ENCODE data around the gene IRAK1. TPM values are rescaled to one million over a fixed set of nuclear protein-coding genes. Genes with fewer than 3 reads are reported as not detected.

IRAK1 gene
- polyA plus RNA-seq, 1 donor from 2014 or later: 6.8 TPM

- Histone ChIP-seq H3K9me3 (ENCODE audit: low read length) (no peaks in the 10 kb centered on the region), H3K79me2 (replicated peaks; ENCODE audit: insufficient read depth, low read length) (peaks cover 33% of the 10 kb centered on the region), H3K27ac (ENCODE audit: low read length) (peak overlapping the region; percentile 98), H3K4me3 (ENCODE audit: low read length) (peak overlapping the region; percentile 85), H3K27me3 (ENCODE audit: insufficient read depth, low read depth, low read length) (no peaks in the 10 kb centered on the region), H3K9me2 (ENCODE audit: insufficient read depth, low read length) (no peaks in the 10 kb centered on the region), H3K36me3 (ENCODE audit: insufficient read depth, low read length) (no peaks in the 10 kb centered on the region), H3F3A (ENCODE audit: insufficient read depth, low read length, poor library complexity, severe bottlenecking) (no peaks in the 10 kb centered on the region), H4K20me1 (ENCODE audit: insufficient read depth) (no peaks in the 10 kb centered on the region), H2AFZ (ENCODE audit: low read depth, low read length) (no peak overlapping the region), H3K4me2 (ENCODE audit: low read length) (peak overlapping the region; percentile 55), H3K9ac (ENCODE audit: low read length) (peak overlapping the region; percentile 98)
- TF ChIP-seq EZH2 (IDR thresholded peaks at IDR 0.05; ENCODE audit: borderline replicate concordance, insufficient read depth, low read length, poor library complexity, severe bottlenecking) (no peak), MXI1 (conservative IDR thresholded peaks at IDR 0.05; ENCODE audit: poor library complexity, severe bottlenecking) (no peak), POLR2AphosphoS5 (IDR thresholded peaks at IDR 0.05) (no peak), TAF1 (IDR thresholded peaks at IDR 0.05; ENCODE audit: low read depth) (no peak), CTCF (IDR thresholded peaks at IDR 0.05; ENCODE audit: poor library complexity, severe bottlenecking) (no peak), REST (IDR thresholded peaks at IDR 0.05; ENCODE audit: borderline replicate concordance) (no peak)
These were observed 52.0 kb downstream of the IRAK1 start for GRCh38 chrX:153967536-153968224.

GRCh38 chrX:153966841-153967535 lies 52.7 kb downstream of the IRAK1 start:
- Histone ChIP-seq H3F3A (ENCODE audit: insufficient read depth, low read length, poor library complexity, severe bottlenecking) (no peaks in the 10 kb centered on the region), H3K9me3 (ENCODE audit: low read length) (no peaks in the 10 kb centered on the region), H3K9ac (ENCODE audit: low read length) (no peak overlapping the region), H3K4me3 (ENCODE audit: low read length) (peak overlapping the region; percentile 85), H3K27me3 (ENCODE audit: insufficient read depth, low read depth, low read length) (no peaks in the 10 kb centered on the region), H2AFZ (ENCODE audit: low read depth, low read length) (no peak overlapping the region), H3K27ac (ENCODE audit: low read length) (peak overlapping the region; percentile 98), H3K79me2 (replicated peaks; ENCODE audit: insufficient read depth, low read length) (peaks cover 33% of the 10 kb centered on the region), H3K9me2 (ENCODE audit: insufficient read depth, low read length) (no peaks in the 10 kb centered on the region), H3K36me3 (ENCODE audit: insufficient read depth, low read length) (no peaks in the 10 kb centered on the region), H4K20me1 (ENCODE audit: insufficient read depth) (no peaks in the 10 kb centered on the region), H3K4me2 (ENCODE audit: low read length) (no peak overlapping the region)
- TF ChIP-seq MXI1 (conservative IDR thresholded peaks at IDR 0.05; ENCODE audit: poor library complexity, severe bottlenecking) (no peak), RAD21 (conservative IDR thresholded peaks at IDR 0.05) (no peak), EP300 (conservative IDR thresholded peaks at IDR 0.05; ENCODE audit: poor library complexity, severe bottlenecking) (no peak)
